Measurements from ENCODE around the gene RAB4A.

Gene RAB4A

DNA sequence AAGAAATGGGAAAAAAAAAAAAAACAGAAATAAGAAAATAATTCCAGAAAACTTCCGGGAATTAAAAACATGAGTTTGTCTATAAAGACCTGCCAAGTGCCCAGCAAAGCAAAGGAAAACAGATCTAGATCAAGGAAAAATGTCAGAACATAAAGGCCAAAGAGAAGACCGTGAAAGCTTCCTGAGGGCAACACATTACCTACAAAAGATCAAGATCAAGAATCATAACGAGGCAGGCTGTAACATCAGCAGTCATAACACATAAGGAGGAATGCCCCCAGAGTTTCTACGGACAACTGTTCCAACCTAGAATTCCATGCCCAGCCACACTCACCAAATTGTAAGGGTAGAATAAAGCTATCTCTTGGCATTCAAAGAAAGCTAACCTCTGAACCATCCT is 68.2 kb downstream of the RAB4A start:
- no peak for DNase-seq (ENCODE audit: low read depth, low spot score)

DNA sequence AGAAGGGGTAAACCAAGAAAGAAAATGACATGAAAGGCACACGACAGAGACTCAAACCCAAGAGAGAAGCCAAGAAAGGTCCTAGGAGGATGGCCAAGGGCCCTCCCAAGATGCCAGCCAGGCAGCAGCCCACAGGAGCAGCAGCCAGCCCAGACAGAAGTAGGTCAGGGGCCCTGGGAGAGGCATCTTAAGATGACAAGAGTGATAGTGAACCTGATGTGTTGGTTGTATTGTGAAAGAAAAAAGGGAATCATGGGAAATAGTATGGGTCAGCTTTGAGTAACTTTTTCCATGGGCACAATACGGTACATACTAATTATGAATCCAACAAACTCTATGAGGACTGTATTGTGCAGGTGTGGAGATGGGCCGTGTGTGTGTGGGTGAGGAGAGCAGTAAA is 68.6 kb downstream of the RAB4A start:
- DNase-seq (ENCODE audit: low read depth, low spot score): no peak

GRCh38 chr1:229340496-229340895 is 69.6 kb downstream of the RAB4A start:
- DNase-seq (ENCODE audit: low read depth, low spot score): no peak

- DNase-seq (ENCODE audit: low read depth, low spot score): peak; percentile 66
These were observed 71.1 kb downstream of the RAB4A start for GRCh38 chr1:229341774-229342655.

GRCh38 chr1:229342656-229343569 is 72.0 kb downstream of the RAB4A start, which contains the start of gene CCSAP:
TSS of gene CCSAP (minus strand) at chr1:229343047. CDS start at chr1:229342465, 582 bp downstream.
- peak; percentile 11 for DNase-seq (ENCODE audit: low read depth, low spot score)

DNA sequence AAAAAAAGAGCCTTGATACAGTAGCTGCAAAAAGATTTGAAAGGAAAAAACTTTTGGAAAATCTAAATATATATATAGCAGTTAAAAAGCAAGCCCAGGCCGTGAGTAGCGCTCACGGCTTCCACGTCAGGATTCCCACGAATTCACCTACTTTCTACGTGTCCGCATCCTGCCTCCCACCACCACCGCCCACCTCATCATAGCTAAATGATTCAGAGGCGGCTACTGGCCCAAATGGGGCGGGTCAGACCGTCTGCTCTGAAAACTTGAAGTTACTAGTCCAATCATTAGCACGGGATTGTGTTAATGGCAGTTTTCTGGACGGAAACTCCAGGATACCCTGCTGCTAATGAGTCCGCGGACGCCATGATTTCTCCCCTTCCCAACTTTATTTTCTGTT is 73.2 kb downstream of the RAB4A start:
- DNase-seq (ENCODE audit: low read depth, low spot score): no peak

DNA sequence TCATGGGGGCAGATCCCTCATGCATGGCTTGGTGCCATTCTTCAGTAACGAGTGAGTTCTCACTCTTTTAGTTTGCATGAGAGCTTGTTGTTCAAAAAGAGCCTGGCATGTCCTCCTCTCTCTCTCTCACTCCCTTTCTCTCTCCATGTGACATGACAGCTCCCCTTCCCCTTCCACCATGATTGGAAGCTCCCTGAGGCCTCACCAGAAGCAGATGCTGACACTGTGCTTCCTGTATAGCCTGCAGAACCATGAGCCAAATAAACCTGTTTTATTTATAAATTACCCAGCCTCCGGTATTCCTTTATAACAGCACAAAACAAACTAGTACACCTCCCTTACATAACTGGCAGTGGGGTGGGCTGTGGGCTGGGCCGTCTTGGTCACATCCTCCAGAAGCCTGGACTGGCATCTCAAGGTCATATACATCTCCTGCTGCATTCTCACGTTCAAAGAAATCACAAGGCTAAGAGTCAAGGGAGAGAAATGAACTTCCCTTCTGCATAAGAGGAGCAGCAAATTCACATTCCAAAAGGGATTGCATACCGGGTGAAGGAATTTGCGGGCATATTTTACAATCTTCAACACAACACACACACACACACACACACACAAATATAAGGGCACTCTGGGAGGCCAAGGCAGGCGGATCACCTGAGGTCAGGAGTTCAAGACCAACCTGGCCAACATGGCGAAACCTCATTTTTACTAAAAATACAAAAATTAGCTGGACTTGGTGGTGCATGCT is 74.2 kb downstream of the RAB4A start:
- DNase-seq (ENCODE audit: low read depth, low spot score): no peak

DNA sequence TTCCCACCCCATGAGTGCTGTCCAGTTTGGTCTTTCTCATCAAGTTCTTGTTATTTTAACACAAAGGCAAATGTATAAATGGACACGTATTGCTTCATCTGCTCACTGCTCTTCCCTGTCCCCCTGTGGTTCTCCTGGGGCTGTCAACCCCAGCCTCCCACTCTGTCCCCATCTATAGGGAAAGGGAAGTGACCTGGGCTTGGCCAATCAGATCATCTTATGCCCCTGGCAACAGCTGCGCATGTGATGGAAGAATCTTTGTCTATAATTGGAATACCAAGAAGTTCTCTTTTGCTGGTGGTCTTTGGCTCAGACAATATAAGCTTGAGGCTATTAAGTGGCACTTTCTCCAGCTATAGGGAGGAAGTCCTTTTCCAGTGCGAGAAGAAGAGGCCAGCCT is 76.6 kb downstream of the RAB4A start:
- DNase-seq (ENCODE audit: low read depth, low spot score): no peak

- no peak for DNase-seq (ENCODE audit: low read depth, low spot score)
These were observed 78.8 kb downstream of the RAB4A start for GRCh38 chr1:229349463-229350385.

GRCh38 chr1:229352975-229353374 is 82.1 kb downstream of the RAB4A start:
- DNase-seq (ENCODE audit: low read depth, low spot score): no peak

DNA sequence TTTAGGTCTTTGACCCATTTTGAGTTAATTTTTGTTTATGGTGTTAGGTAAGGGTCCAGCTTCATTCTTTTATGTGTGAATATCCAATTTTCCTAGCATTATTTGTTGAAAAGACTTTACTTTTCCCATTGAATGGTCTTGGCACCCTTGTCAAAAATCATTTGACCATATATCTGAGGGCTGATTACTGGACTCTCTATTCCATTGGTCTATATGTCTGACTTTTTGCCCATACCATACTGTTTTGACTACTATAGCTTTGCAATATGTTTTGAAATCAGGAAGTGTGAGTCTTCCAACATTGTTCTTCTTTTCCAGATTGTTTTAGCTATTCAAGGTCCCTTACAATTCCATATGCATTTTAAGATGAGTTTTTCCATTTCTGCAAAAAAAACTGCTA is 83.3 kb downstream of the RAB4A start:
- DNase-seq (ENCODE audit: low read depth, low spot score): no peak
